IMR-90 (cell line): ENCODE results near the gene WDR37. TPM values are rescaled to one million over a fixed set of nuclear protein-coding genes. Genes with fewer than 3 reads are reported as not detected.

Experiments used
- ATAC-seq: fragments of 200-7000 bp; cut with Tn5 transposase; 2 replicates; pipeline ENCODE4 v1.9.1; 2020; ENCODE audit warnings: low read depth, mild to moderate bottlenecking, moderate library complexity
- BruUV-seq: library from RNA; stranded (reverse); fragments of 400-500 nt; replicated peaks from 2 replicates; lab custom pipeline; 2021; lab: Mats Ljungman, UMichigan
- CTCF ChIA-PET: fragments of 300-600 bp; formaldehyde crosslinking; extraction: SDS; loops from one replicate; lab custom pipeline; 2021; ENCODE audit warnings: antibody characterized with exemption; lab: Yijun Ruan, JAX
- POLR2A ChIA-PET: fragments of 300-600 bp; sonication (Branson Sonifier 250); formaldehyde crosslinking; loops from one replicate; lab custom pipeline; 2022; ENCODE audit warnings: antibody characterized with exemption; ENCODE audit not compliant: unreplicated experiment; lab: Charles Lee
- DNase-seq: peaks from one replicate; pipeline ENCODE4 v3.0.0; 2013
- H2AFZ ChIP-seq: replicated peaks from 2 replicates; pipeline ENCODE3; 2013; ENCODE audit warnings: low read length, mild to moderate bottlenecking; ENCODE audit not compliant: poor library complexity
- H2AK5ac ChIP-seq: 2 replicates; pipeline ENCODE4 v1.6.1; 2013; ENCODE audit warnings: low read depth, low read length, inconsistent platforms
- H2AK9ac ChIP-seq: replicated peaks from 2 replicates; pipeline ENCODE3; 2013; ENCODE audit warnings: mild to moderate bottlenecking, low read depth, low read length, moderate library complexity; ENCODE audit not compliant: poor library complexity
- H2BK120ac ChIP-seq: 2 replicates; pipeline ENCODE4 v1.6.1; 2013; ENCODE audit warnings: low read depth, low read length, inconsistent platforms
- H2BK15ac ChIP-seq: 3 replicates; pipeline ENCODE4 v1.6.1; 2013; ENCODE audit warnings: low read depth, low read length, inconsistent platforms
- H2BK20ac ChIP-seq: 2 replicates; pipeline ENCODE4 v1.6.1; 2013; ENCODE audit warnings: low read depth, mild to moderate bottlenecking, inconsistent platforms, low read length, moderate library complexity
- H2BK5ac ChIP-seq: 2 replicates; pipeline ENCODE4 v1.6.1; 2013; ENCODE audit warnings: mild to moderate bottlenecking, low read depth, low read length, inconsistent platforms; ENCODE audit not compliant: poor library complexity, severe bottlenecking
- H3K14ac ChIP-seq: replicated peaks from 2 replicates; pipeline ENCODE4 v1.6.1; 2013; ENCODE audit warnings: low read depth, low read length, inconsistent platforms
- H3K18ac ChIP-seq: 2 replicates; pipeline ENCODE4 v1.6.1; 2013; ENCODE audit warnings: low read depth, low read length, control low read depth
- H3K23ac ChIP-seq: 2 replicates; pipeline ENCODE4 v1.6.1; 2013; ENCODE audit warnings: low read depth, low read length, inconsistent platforms
- H3K27ac ChIP-seq: 2 replicates; pipeline ENCODE4 v1.5.1; 2013; ENCODE audit warnings: mild to moderate bottlenecking, control low read depth, low read length; ENCODE audit not compliant: insufficient read depth
- H3K27me3 ChIP-seq: 2 replicates; pipeline ENCODE4 v1.6.1; 2013; ENCODE audit warnings: low read length; ENCODE audit not compliant: control insufficient read depth, insufficient read depth
- H3K36me3 ChIP-seq: 2 replicates; pipeline ENCODE4 v1.6.1; 2013; ENCODE audit warnings: low read length, mixed read lengths; ENCODE audit not compliant: control insufficient read depth, insufficient read depth
- H3K4ac ChIP-seq: 2 replicates; pipeline ENCODE4 v1.6.1; 2013; ENCODE audit warnings: low read depth, low read length, inconsistent platforms
- H3K4me1 ChIP-seq: 2 replicates; pipeline ENCODE4 v1.6.1; 2013; ENCODE audit warnings: low read length, mixed read lengths; ENCODE audit not compliant: control insufficient read depth, insufficient read depth
- H3K4me2 ChIP-seq: 2 replicates; pipeline ENCODE4 v1.6.1; 2013; ENCODE audit warnings: low read depth, mild to moderate bottlenecking, control low read depth, low read length, moderate library complexity
- H3K4me3 ChIP-seq: 2 replicates; pipeline ENCODE4 v1.5.1; 2013; ENCODE audit warnings: low read depth, mild to moderate bottlenecking, control low read depth, low read length, moderate library complexity; ENCODE audit not compliant: insufficient read depth
- H3K56ac ChIP-seq: 2 replicates; pipeline ENCODE4 v1.6.1; 2013; ENCODE audit warnings: low read length, inconsistent platforms; ENCODE audit not compliant: insufficient read depth; ENCODE audit errors: extremely low read depth
- H3K79me1 ChIP-seq, 2 experiments: 2 replicates each; pipeline ENCODE4 v1.6.1; 2013; ENCODE audit warnings: low read length in 2 of 2, inconsistent platforms in 1 of 2, low read depth in 1 of 2
- H3K9ac ChIP-seq: 2 replicates; pipeline ENCODE4 v1.6.1; 2013; ENCODE audit warnings: low read depth, low read length, control low read depth
- H3K9me1 ChIP-seq: 2 replicates; pipeline ENCODE4 v1.6.1; 2013; ENCODE audit warnings: low read length, inconsistent platforms; ENCODE audit not compliant: insufficient read depth
- H3K9me3 ChIP-seq: 2 replicates; pipeline ENCODE4 v1.6.1; 2013; ENCODE audit warnings: low read length; ENCODE audit not compliant: control insufficient read depth, insufficient read depth
- H4K20me1 ChIP-seq: 2 replicates; pipeline ENCODE4 v1.6.1; 2013; ENCODE audit warnings: low read length, inconsistent platforms; ENCODE audit not compliant: insufficient read depth
- H4K5ac ChIP-seq: 2 replicates; pipeline ENCODE4 v1.6.1; 2013; ENCODE audit warnings: mild to moderate bottlenecking, low read depth, low read length, control low read depth
- H4K8ac ChIP-seq, 2 experiments: 2 replicates each; pipeline ENCODE4 v1.6.1; 2013; ENCODE audit warnings: low read depth in 2 of 2, low read length in 2 of 2, control low read depth in 1 of 2, inconsistent platforms in 1 of 2
- H4K91ac ChIP-seq: 2 replicates; pipeline ENCODE4 v1.6.1; 2013; ENCODE audit warnings: low read depth, low read length, inconsistent platforms; ENCODE audit not compliant: insufficient read depth
- BHLHE40 ChIP-seq: fragments of 150-350 bp; IDR thresholded peaks from 2 replicates; pipeline ENCODE4 v1.6.1; 2016; ENCODE audit warnings: mild to moderate bottlenecking, low read depth, low read length
- CEBPB ChIP-seq: IDR thresholded peaks from 2 replicates; pipeline ENCODE4 v1.6.1; 2012; ENCODE audit warnings: low read depth, low read length, improper control_type of control experiment
- CHD1 ChIP-seq: IDR thresholded peaks from 2 replicates; pipeline ENCODE4 v1.6.1; 2012; ENCODE audit warnings: low read depth, low read length, improper control_type of control experiment
- CTCF ChIP-seq: conservative IDR thresholded peaks from 2 replicates; pipeline ENCODE4 v1.5.1; 2012; ENCODE audit warnings: mild to moderate bottlenecking, low read depth, low read length, improper control_type of control experiment
- FOS ChIP-seq: fragments of 150-350 bp; IDR thresholded peaks from 2 replicates; pipeline ENCODE4 v1.6.1; 2016; ENCODE audit warnings: low read depth, low read length
- MAFK ChIP-seq: IDR thresholded peaks from 2 replicates; pipeline ENCODE4 v1.6.1; 2012; ENCODE audit warnings: low read depth, low read length, improper control_type of control experiment
- MAZ ChIP-seq: IDR thresholded peaks from 2 replicates; pipeline ENCODE4 v1.6.1; 2012; ENCODE audit warnings: low read depth, mild to moderate bottlenecking, low read length, improper control_type of control experiment, moderate library complexity, borderline replicate concordance
- MXI1 ChIP-seq: IDR thresholded peaks from 2 replicates; pipeline ENCODE4 v1.6.1; 2012; ENCODE audit warnings: low read depth, mild to moderate bottlenecking, low read length, moderate library complexity, borderline replicate concordance
- NFE2L2 ChIP-seq: fragments of 150-350 bp; IDR thresholded peaks from 2 replicates; pipeline ENCODE4 v1.6.1; 2016; ENCODE audit warnings: low read depth, mild to moderate bottlenecking, low read length
- POLR2A ChIP-seq: IDR thresholded peaks from 2 replicates; pipeline ENCODE4 v1.6.1; 2012; ENCODE audit warnings: mild to moderate bottlenecking, low read depth, low read length
- RAD21 ChIP-seq: IDR thresholded peaks from 2 replicates; pipeline ENCODE4 v1.6.1; 2012; ENCODE audit warnings: low read length, improper control_type of control experiment
- RCOR1 ChIP-seq: IDR thresholded peaks from 2 replicates; pipeline ENCODE4 v1.6.1; 2012; ENCODE audit warnings: mild to moderate bottlenecking, low read length, improper control_type of control experiment; ENCODE audit not compliant: insufficient replicate concordance
- RFX5 ChIP-seq: IDR thresholded peaks from 2 replicates; pipeline ENCODE4 v1.8.0; 2012; ENCODE audit warnings: low read depth, mild to moderate bottlenecking, low read length, moderate library complexity
- SMC3 ChIP-seq: fragments of 150-350 bp; IDR thresholded peaks from 2 replicates; pipeline ENCODE4 v1.6.1; 2016; ENCODE audit warnings: low read depth, mild to moderate bottlenecking, antibody characterized with exemption, low read length, moderate library complexity
- USF2 ChIP-seq: fragments of 150-350 bp; IDR thresholded peaks from 2 replicates; pipeline ENCODE4 v1.6.1; 2017; ENCODE audit warnings: mild to moderate bottlenecking, antibody characterized with exemption, low read length, low read depth
- WGBS, 2 experiments: methylation state at CpG; one replicate each; pipeline versions ENCODE4 v1.1.5 to v1.1.7; 2013; ENCODE audit warnings: missing lambda C conversion rate in 2 of 2; ENCODE audit not compliant: insufficient read length in 1 of 2; ENCODE audit errors: extremely low coverage in 2 of 2; 5-methylcytosine and 5-hydroxymethylcytosine counted together
- dilution Hi-C: fragments of 300-500 bp; cut with HindIII; formaldehyde crosslinking; loops from one replicate; pipeline ENCODE4 v1.14.3; 2018; ENCODE audit warnings: low sequenced_read_pairs; ENCODE audit not compliant: unreplicated experiment
- in situ Hi-C: fragments of 300-500 bp; cut with MboI; formaldehyde crosslinking; loops from 3 replicates; pipeline ENCODE4 v1.14.3; 2019; ENCODE audit warnings: low sequenced_read_pairs, inconsistent platforms, mixed read lengths
- intact Hi-C: fragments of 100-400 bp; cut with micrococcal nuclease; formaldehyde crosslinking; loops from 2 replicates; pipeline ENCODE4 v1.10.0; 2022
- polyA plus RNA-seq, 3 experiments: library from polyadenylated mRNA; depleted of rRNA; stranded (reverse); fragments of >200 nt; gene quantifications; 2 replicates each; pipeline ENCODE4 v1.2.3, GENCODE V29; 2012; ENCODE audit warnings: low replicate concordance in 1 of 3
- total RNA-seq: library from RNA; depleted of rRNA; stranded (reverse); fragments of >200 nt; gene quantifications from 2 replicates; pipeline ENCODE4 v1.2.3, GENCODE V29; 2012
- TF ChIP-seq, protein P1 (sequence below): fragments of 150-350 bp; IDR thresholded peaks from 2 replicates; pipeline ENCODE4 v1.6.1; 2016; ENCODE audit warnings: low read depth, mild to moderate bottlenecking, low read length, moderate library complexity, borderline replicate concordance

Gene WDR37
- total and polyA plus RNA-seq, 2 of the 4 experiments (the other 2 are of a cell fraction): 12.7 to 14.5 TPM

DNA sequence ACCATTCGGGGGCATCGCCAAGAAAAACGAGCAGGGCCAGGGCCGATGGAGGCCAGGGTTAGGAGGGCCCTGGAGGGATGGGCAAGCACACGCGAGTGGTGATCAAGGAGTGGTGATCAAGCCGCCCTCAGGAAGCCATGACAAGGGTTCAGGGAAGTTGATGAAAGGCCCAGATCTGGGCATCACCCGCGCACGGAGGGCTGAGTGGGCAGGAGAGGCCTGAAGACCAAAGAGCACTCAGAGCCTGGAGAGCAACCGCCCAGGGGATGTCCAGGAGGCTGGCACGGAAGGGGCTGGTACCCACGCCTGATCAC is 114.6 kb downstream of the WDR37 start:
- no peak overlapping the region for H3K14ac ChIP-seq
- CTCF ChIA-PET: no interaction called here
- H3K23ac ChIP-seq: no peak overlapping the region
- H4K91ac ChIP-seq: no peak overlapping the region
- no peak for ATAC-seq
- H3K9me3 ChIP-seq: no peaks in the 10 kb centered on the region
- H2AFZ ChIP-seq: no peak overlapping the region
- no peak overlapping the region for H4K5ac ChIP-seq
- WGBS, 2 experiments: 82% methylated on average over 13 of the region's 13 CpGs; no CpG with 5 or more reads in 1 of the 2 experiments
- no peak overlapping the region for H3K4ac ChIP-seq
- no peaks in the 10 kb centered on the region; the same call in 1 of the 2 replicates for H3K9me1 ChIP-seq
- in situ Hi-C loops (no loop called here), dilution Hi-C loops (no loop called here), intact Hi-C loops (no loop called here)
- no peak overlapping the region for H3K27ac ChIP-seq
- H3K36me3 ChIP-seq: no peaks in the 10 kb centered on the region
- no peak overlapping the region for H2BK120ac ChIP-seq
- H2AK5ac ChIP-seq: no peak overlapping the region
- no peaks in the 10 kb centered on the region for H3K79me1 ChIP-seq
- H3K27me3 ChIP-seq: no peaks in the 10 kb centered on the region; the same call in 1 of the 2 replicates
- no TSS peak for BruUV-seq
- no peak overlapping the region for H3K9ac ChIP-seq
- H4K8ac ChIP-seq: no peak overlapping the region
- no peak overlapping the region for H2BK20ac ChIP-seq
- no peak overlapping the region for H2BK5ac ChIP-seq
- H3K4me2 ChIP-seq: no peak overlapping the region
- no peak overlapping the region for H2AK9ac ChIP-seq
- POLR2A ChIA-PET: no interaction called here
- no peak overlapping the region for H2BK15ac ChIP-seq
- H3K4me3 ChIP-seq: no peak overlapping the region
- DNase-seq: no peak
- no peak overlapping the region for H3K18ac ChIP-seq
- no peak overlapping the region for H3K56ac ChIP-seq
- TF ChIP-seq CTCF (no peak), RCOR1 (no peak), BHLHE40 (no peak), FOS (no peak), CHD1 (no peak), CEBPB (no peak), MAZ (no peak), RAD21 (no peak), SMC3 (no peak), MXI1 (no peak), RFX5 (no peak), MAFK (no peak), POLR2A (no peak), NFE2L2 (no peak), USF2 (no peak)
- TF ChIP-seq, protein P1, sequence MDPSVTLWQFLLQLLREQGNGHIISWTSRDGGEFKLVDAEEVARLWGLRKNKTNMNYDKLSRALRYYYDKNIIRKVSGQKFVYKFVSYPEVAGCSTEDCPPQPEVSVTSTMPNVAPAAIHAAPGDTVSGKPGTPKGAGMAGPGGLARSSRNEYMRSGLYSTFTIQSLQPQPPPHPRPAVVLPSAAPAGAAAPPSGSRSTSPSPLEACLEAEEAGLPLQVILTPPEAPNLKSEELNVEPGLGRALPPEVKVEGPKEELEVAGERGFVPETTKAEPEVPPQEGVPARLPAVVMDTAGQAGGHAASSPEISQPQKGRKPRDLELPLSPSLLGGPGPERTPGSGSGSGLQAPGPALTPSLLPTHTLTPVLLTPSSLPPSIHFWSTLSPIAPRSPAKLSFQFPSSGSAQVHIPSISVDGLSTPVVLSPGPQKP: no peak
- H3K4me1 ChIP-seq: no peaks in the 10 kb centered on the region
- H4K20me1 ChIP-seq: no peaks in the 10 kb centered on the region
